Testis (tissue), 3 donors: ENCODE measurements around the gene DRAXIN. TPM values are rescaled to one million over a fixed set of nuclear protein-coding genes. Genes with fewer than 3 reads are reported as not detected.

ENCODE experiments used
- DNase-seq: peaks from one replicate; pipeline ENCODE4 v3.0.0-alpha.2; 2019
- H3K27ac ChIP-seq, 2 donors: fragments of 200-600 bp; sonication (generic); one replicate each; pipeline ENCODE4 v1.5.1; 2019
- H3K27me3 ChIP-seq: fragments of 200-600 bp; sonication (generic); one replicate; pipeline ENCODE4 v1.5.1; 2019
- H3K36me3 ChIP-seq: fragments of 200-600 bp; sonication (generic); one replicate; pipeline ENCODE4 v1.5.1; 2017; ENCODE audit warnings: low read depth; ENCODE audit errors: missing control alignments
- H3K4me1 ChIP-seq: fragments of 200-600 bp; sonication (generic); one replicate; pipeline ENCODE4 v1.5.1; 2019
- H3K4me3 ChIP-seq, 2 donors: fragments of 200-600 bp; sonication (generic); one replicate each; pipeline ENCODE4 v1.5.1; 2017 to 2019
- H3K9me3 ChIP-seq: fragments of 200-600 bp; sonication (generic); one replicate; pipeline ENCODE4 v1.5.1; 2017
- CTCF ChIP-seq, 3 experiments: fragments of 450-650 bp in 2 of 3; fragments of 200-600 bp in 1 of 3; sonication (generic) in 1 of 3; IDR thresholded peaks; one replicate each; pipeline ENCODE4 v1.5.1; 2016 to 2019; ENCODE audit warnings: antibody characterized with exemption in 3 of 3, mild to moderate bottlenecking in 2 of 3, moderate library complexity in 1 of 3
- POLR2A ChIP-seq: fragments of 450-650 bp; IDR thresholded peaks from one replicate; pipeline ENCODE4 v1.6.1; 2017; ENCODE audit warnings: antibody characterized with exemption, mild to moderate bottlenecking, moderate library complexity
- WGBS, 2 donors: methylation state at CpG; one replicate each; pipeline ENCODE4 v1.1.5; 2018; 5-methylcytosine and 5-hydroxymethylcytosine counted together
- intact Hi-C: fragments of 100-400 bp; cut with DNase I; formaldehyde crosslinking; loops from one replicate; pipeline ENCODE4 v1.15.1; 2023; ENCODE audit warnings: low total_unique reads
- polyA plus RNA-seq: library from polyadenylated mRNA; stranded (reverse); fragments of 350-450 nt; fragmentation: Illumina TruSeq; extraction: RNeasy Lipid Tissue Mini Kit (QIAGEN cat#74804); gene quantifications from one replicate; pipeline ENCODE4 v1.2.3, GENCODE V29; 2014; ENCODE audit warnings: low read depth, low replicate concordance; ENCODE audit not compliant: insufficient read depth
- total RNA-seq, 2 donors: library from RNA; depleted of rRNA; stranded (reverse); fragments of >200 nt; gene quantifications; one replicate each; pipeline ENCODE4 v1.2.3, GENCODE V29; 2016

The DRAXIN gene
- total and polyA plus RNA-seq, 3 donors from 2014 or later: 0.53 to 0.93 (median 0.79) TPM

GRCh38 chr1:11713095-11713494, 21.6 kb downstream of the DRAXIN start:
- WGBS, 2 donors: 85 to 98% methylated on average over 9 to 11 of the region's 11 CpGs
- Histone ChIP-seq H3K36me3 (no peaks in the 10 kb centered on the region), H3K9me3 (no peaks in the 10 kb centered on the region), H3K27ac (no peak overlapping the region), H3K4me3 (no peak overlapping the region), H3K4me1 (peaks cover 4% of the 10 kb centered on the region), H3K27me3 (no peaks in the 10 kb centered on the region)
- intact Hi-C loops: no loop called here
- TF ChIP-seq CTCF (IDR thresholded peaks at IDR 0.05) (no peak), POLR2A (no peak)
- no peak for DNase-seq

GRCh38 chr1:11714831-11715575, 23.5 kb downstream of the DRAXIN start:
- H3K27me3 ChIP-seq: no peaks in the 10 kb centered on the region
- WGBS, 2 donors: 56 to 60% methylated on average over 13 to 24 of the region's 24 CpGs
- no peak overlapping the region for H3K27ac ChIP-seq
- peaks cover 9% of the 10 kb centered on the region for H3K4me1 ChIP-seq
- no peak for DNase-seq
- H3K36me3 ChIP-seq: no peaks in the 10 kb centered on the region
- H3K9me3 ChIP-seq: no peaks in the 10 kb centered on the region
- intact Hi-C loops: loop anchor here (5.0 kb wide), 1 partner anchor 53 kb away; the partner anchor contains the start of gene FBXO6
- TF ChIP-seq POLR2A (no peak), CTCF (IDR thresholded peaks at IDR 0.05) (no peak)
- no peak overlapping the region for H3K4me3 ChIP-seq

- Histone ChIP-seq H3K4me3 (peak overlapping the region; percentile 29 to 30), H3K4me1 (peaks cover 24% of the 10 kb centered on the region), H3K27ac (no peak overlapping the region), H3K9me3 (no peaks in the 10 kb centered on the region), H3K27me3 (no peaks in the 10 kb centered on the region), H3K36me3 (no peaks in the 10 kb centered on the region)
- intact Hi-C loops: loop anchor here (5.0 kb wide), 1 partner anchor 57 kb away; the partner anchor contains the start of gene FBXO6
- 8% methylated on average over 31 to 44 of the region's 44 CpGs for WGBS, 2 donors
- TF ChIP-seq POLR2A (no peak), CTCF (IDR thresholded peaks at IDR 0.05) (peak; percentile 79 to 94 (median 91))
- peak; percentile 93 for DNase-seq
Measured at GRCh38 chr1:11719313-11720032, 28.0 kb downstream of the DRAXIN start.

GRCh38 chr1:11720033-11720376, 28.5 kb downstream of the DRAXIN start:
- 47 to 48% methylated on average over 12 of the region's 12 CpGs for WGBS, 2 donors
- no peak overlapping the region for H3K27ac ChIP-seq
- peaks cover 21% of the 10 kb centered on the region for H3K4me1 ChIP-seq
- DNase-seq: no peak
- H3K4me3 ChIP-seq: no peak overlapping the region
- H3K27me3 ChIP-seq: no peaks in the 10 kb centered on the region
- no peaks in the 10 kb centered on the region for H3K9me3 ChIP-seq
- TF ChIP-seq CTCF (IDR thresholded peaks at IDR 0.05) (no peak), POLR2A (no peak)
- intact Hi-C loops: no loop called here
- H3K36me3 ChIP-seq: no peaks in the 10 kb centered on the region
